GM13976 (cell line): ENCODE results near the gene TMEM107.
A peak's percentile ranks its signal among the peaks of the same experiment; 100 is the strongest.

Experiments used
- DNase-seq: peaks from one replicate; pipeline ENCODE4 v3.0.0; 2012; ENCODE audit warnings: low spot score
- CTCF ChIP-seq: IDR thresholded peaks from 2 replicates; pipeline ENCODE4 v1.5.1; 2012; ENCODE audit warnings: borderline replicate concordance, mild to moderate bottlenecking; ENCODE audit not compliant: insufficient read depth; ENCODE audit errors: extremely low read depth, missing control alignments, control extremely low read depth
- in situ Hi-C: fragments of 300-500 bp; cut with MboI; formaldehyde crosslinking; loops from one replicate; pipeline ENCODE4 v1.12.0; 2022; ENCODE audit warnings: low sequenced_read_pairs, mixed read lengths, inconsistent platforms; ENCODE audit not compliant: unreplicated experiment

TMEM107 gene

GRCh38 chr17:8152112-8152775 lies 23.9 kb downstream of the TMEM107 start, which contains the start of gene PER1:
Gene PER1, minus strand, starts transcription at chr17:8152404. Its CDS starts 1,698 bp downstream, at chr17:8150706.
- DNase-seq = peak; percentile 93
- no peak for TF ChIP-seq CTCF
- in situ Hi-C loops = no loop called here

GRCh38 chr17:8151641-8152111 lies 24.5 kb downstream of the TMEM107 start:
- DNase-seq = no peak
- no peak for TF ChIP-seq CTCF
- in situ Hi-C loops = no loop called here

GRCh38 chr17:8151120-8151640 lies 25.0 kb downstream of the TMEM107 start:
- in situ Hi-C loops = no loop called here
- TF ChIP-seq CTCF = no peak
- DNase-seq = peak; percentile 92

- in situ Hi-C loops = no loop called here
- no peak for TF ChIP-seq CTCF
- DNase-seq = no peak
Observed at GRCh38 chr17:8150194-8151119, 25.7 kb downstream of the TMEM107 start.

- TF ChIP-seq CTCF = no peak
- in situ Hi-C loops = no loop called here
- no peak for DNase-seq
Observed at GRCh38 chr17:8149419-8150193, 26.6 kb downstream of the TMEM107 start.

- in situ Hi-C loops = no loop called here
- no peak for DNase-seq
- no peak for TF ChIP-seq CTCF
Observed at GRCh38 chr17:8148560-8148959, 27.6 kb downstream of the TMEM107 start.
